K562 (cell line): Measurements from ENCODE around the gene ERBB4. TPM values are rescaled to one million over a fixed set of nuclear protein-coding genes. Genes with fewer than 3 reads are reported as not detected.
"Not testable (repeated sequence)": the region's sequence is repeated elsewhere in the genome, so short reads cannot be mapped to it uniquely, and the experiment has no call there.

ENCODE experiments used
- ATAC-seq: fragments of 200-7000 bp; cut with Tn5 transposase; 3 replicates; pipeline ENCODE4 v1.9.1; 2020; ENCODE audit warnings: moderate library complexity
- BruUV-seq: library from RNA; stranded (reverse); fragments of 400-500 nt; replicated peaks from 2 replicates; lab custom pipeline; 2021; lab: Mats Ljungman, UMichigan
- CTCF ChIA-PET: fragments of 300-600 bp; formaldehyde crosslinking; extraction: SDS; loops from one replicate; lab custom pipeline; 2021; ENCODE audit warnings: low intra/inter-chr PET ratio; lab: Yijun Ruan, JAX
- POLR2A ChIA-PET: fragments of 300-600, 350-650 bp; sonication (Branson Sonifier 250); formaldehyde crosslinking; extraction: SDS; loops from one replicate; lab custom pipeline; 2021; ENCODE audit warnings: antibody characterized with exemption, inconsistent platforms; lab: Yijun Ruan, JAX
- DNase-seq, 4 experiments: peaks; one replicate each; pipeline versions ENCODE4 v3.0.0 to v3.0.0-alpha.2; 2011 to 2018; ENCODE audit warnings: low spot score in 3 of 4, mixed read lengths in 3 of 4; ENCODE audit errors: extremely low read depth in 1 of 4
- FAIRE-seq: peaks from 2 replicates; lab custom pipeline; 2011; peaks lifted over from hg19 to GRCh38; lab: Jason Lieb, UNC
- H2AFZ ChIP-seq: 2 replicates; pipeline ENCODE4 v1.6.0; 2011; ENCODE audit warnings: low read depth, low read length, control low read depth, inconsistent platforms
- H3K27ac ChIP-seq: fragments of 200-600 bp; 3 replicates; pipeline ENCODE4 v1.8.0; 2011; ENCODE audit warnings: low read depth, mild to moderate bottlenecking, control low read depth, inconsistent platforms, low read length, moderate library complexity, mixed read lengths; ENCODE audit errors: extremely low read depth
- H3K27me3 ChIP-seq, 2 experiments: fragments of 300-600 bp in 1 of 2; 2 replicates in 1 of 2; 3 replicates in 1 of 2; pipeline versions ENCODE4 v1.6.0 to v1.8.0; 2011; ENCODE audit warnings: inconsistent platforms in 2 of 2, low read length in 2 of 2, mild to moderate bottlenecking in 1 of 2, mixed read lengths in 1 of 2, moderate library complexity in 1 of 2; ENCODE audit not compliant: control insufficient read depth in 2 of 2, insufficient read depth in 2 of 2
- H3K36me3 ChIP-seq: fragments of 300-600 bp; 3 replicates; pipeline ENCODE4 v1.8.0; 2011; ENCODE audit warnings: mild to moderate bottlenecking, low read length, inconsistent platforms; ENCODE audit not compliant: control insufficient read depth, insufficient read depth
- H3K4me1 ChIP-seq, 2 experiments: fragments of 200-600 bp in 1 of 2; replicated peaks in 1 of 2; 2 replicates in 1 of 2; 3 replicates in 1 of 2; pipeline versions ENCODE4 v1.5.1 to v1.8.0; 2011; ENCODE audit warnings: inconsistent platforms in 2 of 2, low read length in 2 of 2, mild to moderate bottlenecking in 1 of 2, mixed read lengths in 1 of 2, moderate library complexity in 1 of 2; ENCODE audit not compliant: control insufficient read depth in 2 of 2, insufficient read depth in 2 of 2
- H3K4me2 ChIP-seq: 2 replicates; pipeline ENCODE4 v1.6.1; 2011; ENCODE audit warnings: low read length, control low read depth, inconsistent platforms, mixed read lengths; ENCODE audit not compliant: insufficient read depth
- H3K4me3 ChIP-seq: fragments of 200-600 bp; sonication (generic), shearing (Covaris generic); 2 replicates; pipeline ENCODE4 v1.5.1; 2016; ENCODE audit warnings: control low read depth, inconsistent platforms
- H3K79me2 ChIP-seq: fragments of 200-600 bp; 3 replicates; pipeline ENCODE4 v1.8.0; 2011; ENCODE audit warnings: low read length, inconsistent platforms; ENCODE audit not compliant: control insufficient read depth, insufficient read depth
- H3K9ac ChIP-seq, 2 experiments: 2 replicates each; pipeline versions ENCODE4 v1.6.0 to v1.6.1; 2011; ENCODE audit warnings: low read depth in 2 of 2, low read length in 2 of 2, control low read depth in 1 of 2, inconsistent platforms in 1 of 2, mild to moderate bottlenecking in 1 of 2, mixed read lengths in 1 of 2; ENCODE audit not compliant: insufficient read depth in 1 of 2
- H3K9me1 ChIP-seq: one replicate; pipeline ENCODE4 v1.6.0; 2011; ENCODE audit warnings: inconsistent platforms, mild to moderate bottlenecking, low read length, moderate library complexity; ENCODE audit not compliant: control insufficient read depth, insufficient read depth
- H3K9me3 ChIP-seq: replicated peaks from 2 replicates; pipeline ENCODE4 v1.5.1; 2011; ENCODE audit warnings: low read depth, low read length, inconsistent platforms; ENCODE audit not compliant: control insufficient read depth, insufficient read depth
- H4K20me1 ChIP-seq: replicated peaks from 2 replicates; pipeline ENCODE4 v1.6.1; 2011; ENCODE audit warnings: low read length, inconsistent platforms, mixed read lengths; ENCODE audit not compliant: control insufficient read depth, insufficient read depth
- CREB3L1 ChIP-seq: fragments of 450-650 bp; IDR thresholded peaks from 2 replicates; pipeline ENCODE4 v1.6.1; 2014; ENCODE audit warnings: low read depth, mild to moderate bottlenecking, moderate library complexity, borderline replicate concordance
- LCOR ChIP-seq: sonication (generic); formaldehyde crosslinking; IDR thresholded peaks from 2 replicates; pipeline ENCODE4 v1.8.0; 2022; ENCODE audit warnings: mild to moderate bottlenecking, missing genetic modification reagents
- MBD1 ChIP-seq: fragments of 250-450 bp; sonication (Bioruptor Pico); IDR thresholded peaks from 2 replicates; pipeline ENCODE4 v1.8.0; 2022; ENCODE audit warnings: inconsistent platforms
- WGBS: fragments of 100-300 bp; shearing (Covaris generic); methylation state at CpG from one replicate; pipeline ENCODE4 v1.1.6; 2016; ENCODE audit warnings: low coverage, mixed read lengths; ENCODE audit not compliant: insufficient coverage; ENCODE audit errors: missing lambda C conversion rate; 5-methylcytosine and 5-hydroxymethylcytosine counted together
- in situ Hi-C: fragments of 300-500 bp; cut with MboI; formaldehyde crosslinking; loops from 4 replicates; pipeline ENCODE4 v1.15.0; 2018; ENCODE audit warnings: inconsistent platforms, mixed read lengths
- intact Hi-C: fragments of 100-400 bp; cut with micrococcal nuclease; formaldehyde crosslinking; loops from 2 replicates; pipeline ENCODE4 v1.14.2; 2022
- polyA plus RNA-seq, 8 experiments: library from polyadenylated mRNA; depleted of rRNA in 4 of 8; stranded (reverse) in 5 of 8; unstranded in 3 of 8; fragments of >200 nt; fragmentation: Nextera tagmentation in 2 of 8; fragmentation: Illumina TruSeq in 1 of 8; extraction: Ambion mirVana in 2 of 8; extraction: Trizol in 1 of 8; gene quantifications; 2 replicates each; pipeline versions ENCODE4 v1.2.1 to v1.2.3, GENCODE V29; 2011 to 2014; ENCODE audit warnings: inconsistent platforms in 1 of 8, missing spikeins in 1 of 8
- total RNA-seq, 7 experiments: library from RNA; depleted of rRNA in 6 of 7; stranded (reverse); fragments of >200 nt in 6 of 7; fragmentation: Illumina TruSeq in 2 of 7; extraction: Trizol in 2 of 7; gene quantifications; 2 replicates each; pipeline versions ENCODE4 v1.2.1 to v1.2.3, GENCODE V29; 2011 to 2021; ENCODE audit warnings: low replicate concordance in 1 of 7

Gene ERBB4
- total and polyA plus RNA-seq, 9 of the 15 experiments (the other 6 are each of a cell fraction or from before 2014, with no cell fraction given), result not detected

GRCh38 chr2:212473211-212473610 lies 65.4 kb downstream of the ERBB4 start (continued):
- TF ChIP-seq MBD1, result no peak
- no peak for TF ChIP-seq LCOR (CRISPR knock-in tag)
- TF ChIP-seq CREB3L1, result no peak
- TF ChIP-seq, all 486 proteins: peak for 0

GRCh38 chr2:212467551-212467950 lies 71.1 kb downstream of the ERBB4 start:
- H3K27ac ChIP-seq, H3K79me2 ChIP-seq, FAIRE-seq, H3K36me3 ChIP-seq, H3K27me3 ChIP-seq, in situ Hi-C loops, H3K9me1 ChIP-seq, H3K9ac ChIP-seq, BruUV-seq, H4K20me1 ChIP-seq, ATAC-seq, POLR2A ChIA-PET, intact Hi-C loops, H2AFZ ChIP-seq, H3K4me1 ChIP-seq, DNase-seq, H3K4me2 ChIP-seq, H3K4me3 ChIP-seq, H3K9me3 ChIP-seq, CTCF ChIA-PET: not testable (repeated sequence)
- WGBS, result 0% methylated on average over 1 of the region's 2 CpGs
